GM12864 (cell line): ENCODE measurements around the gene NRIP3.

Experiments
- DNase-seq: peaks from one replicate; pipeline ENCODE4 v3.0.0-alpha.2; 2011; ENCODE audit warnings: low read depth
- H3K4me3 ChIP-seq: 2 replicates; pipeline ENCODE4 v1.5.1; 2011; ENCODE audit warnings: mild to moderate bottlenecking, low read depth, low read length, control low read depth
- TF ChIP-seq, protein P1 (sequence below): IDR thresholded peaks from 2 replicates; pipeline ENCODE4 v1.5.1; 2011; ENCODE audit warnings: low read depth, mild to moderate bottlenecking, moderate library complexity, low read length, control low read depth, inconsistent platforms; ENCODE audit errors: missing control alignments

NRIP3 gene

GRCh38 chr11:8963569-8964323, 40.1 kb downstream of the NRIP3 start:
- peak overlapping the region; percentile 81 for H3K4me3 ChIP-seq
- TF ChIP-seq, protein P1, sequence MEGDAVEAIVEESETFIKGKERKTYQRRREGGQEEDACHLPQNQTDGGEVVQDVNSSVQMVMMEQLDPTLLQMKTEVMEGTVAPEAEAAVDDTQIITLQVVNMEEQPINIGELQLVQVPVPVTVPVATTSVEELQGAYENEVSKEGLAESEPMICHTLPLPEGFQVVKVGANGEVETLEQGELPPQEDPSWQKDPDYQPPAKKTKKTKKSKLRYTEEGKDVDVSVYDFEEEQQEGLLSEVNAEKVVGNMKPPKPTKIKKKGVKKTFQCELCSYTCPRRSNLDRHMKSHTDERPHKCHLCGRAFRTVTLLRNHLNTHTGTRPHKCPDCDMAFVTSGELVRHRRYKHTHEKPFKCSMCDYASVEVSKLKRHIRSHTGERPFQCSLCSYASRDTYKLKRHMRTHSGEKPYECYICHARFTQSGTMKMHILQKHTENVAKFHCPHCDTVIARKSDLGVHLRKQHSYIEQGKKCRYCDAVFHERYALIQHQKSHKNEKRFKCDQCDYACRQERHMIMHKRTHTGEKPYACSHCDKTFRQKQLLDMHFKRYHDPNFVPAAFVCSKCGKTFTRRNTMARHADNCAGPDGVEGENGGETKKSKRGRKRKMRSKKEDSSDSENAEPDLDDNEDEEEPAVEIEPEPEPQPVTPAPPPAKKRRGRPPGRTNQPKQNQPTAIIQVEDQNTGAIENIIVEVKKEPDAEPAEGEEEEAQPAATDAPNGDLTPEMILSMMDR: no peak
- DNase-seq: peak; percentile 55

DNA sequence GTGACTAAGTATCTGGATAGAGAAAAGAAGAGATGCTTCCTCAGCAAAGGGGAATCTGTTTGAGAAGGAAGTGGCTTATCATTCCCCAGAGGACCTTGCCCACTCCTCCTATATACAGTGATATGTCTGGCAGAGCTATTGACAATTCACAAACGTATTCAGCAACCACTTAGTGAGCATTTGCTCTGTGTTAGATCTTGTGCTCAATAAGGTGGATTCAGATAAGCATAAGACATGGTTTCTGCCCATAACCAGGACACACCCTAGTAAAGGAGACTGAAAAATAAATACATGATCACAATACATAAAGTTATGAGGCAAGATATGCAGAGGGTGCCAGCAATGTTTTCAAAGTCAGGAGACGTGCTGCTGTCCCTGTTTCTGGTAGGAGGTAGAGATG, 41.0 kb downstream of the NRIP3 start:
- DNase-seq: no peak
- peak overlapping the region; percentile 81 for H3K4me3 ChIP-seq
- TF ChIP-seq, protein P1: no peak

- H3K4me3 ChIP-seq: no peak overlapping the region
- TF ChIP-seq, protein P1: no peak
- no peak for DNase-seq
These were observed 42.4 kb downstream of the NRIP3 start for GRCh38 chr11:8961401-8961800.

DNA sequence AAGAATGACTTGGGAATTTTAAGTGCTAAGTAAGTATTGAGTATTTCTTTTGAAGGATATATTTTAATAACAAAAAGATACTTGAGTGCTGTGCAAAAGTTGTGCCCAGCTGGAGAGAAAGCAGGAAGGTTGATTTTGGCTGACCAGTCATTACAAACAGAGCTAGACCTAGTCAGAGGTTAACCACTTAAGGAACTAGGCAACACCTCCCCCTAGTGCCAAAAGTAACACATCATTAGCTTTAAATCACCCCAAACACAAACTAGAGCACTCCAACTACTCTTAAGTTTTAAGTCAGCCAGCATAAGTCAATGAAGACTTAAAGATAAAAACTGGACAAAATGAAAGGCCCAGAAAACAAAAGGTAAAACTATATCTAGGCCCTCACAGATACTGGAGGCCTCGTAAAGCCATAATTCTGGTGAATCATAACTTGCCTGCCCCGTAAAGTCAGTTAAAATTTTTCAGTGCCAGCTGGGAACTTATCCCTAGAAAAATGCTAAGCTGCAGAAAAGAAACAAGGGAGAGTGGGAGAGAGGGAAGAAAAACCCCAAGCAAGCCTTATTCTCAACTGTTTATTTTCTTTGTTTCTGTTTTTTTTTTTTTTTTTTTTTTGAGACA, 44.1 kb downstream of the NRIP3 start:
- DNase-seq: peak; percentile 73

DNA sequence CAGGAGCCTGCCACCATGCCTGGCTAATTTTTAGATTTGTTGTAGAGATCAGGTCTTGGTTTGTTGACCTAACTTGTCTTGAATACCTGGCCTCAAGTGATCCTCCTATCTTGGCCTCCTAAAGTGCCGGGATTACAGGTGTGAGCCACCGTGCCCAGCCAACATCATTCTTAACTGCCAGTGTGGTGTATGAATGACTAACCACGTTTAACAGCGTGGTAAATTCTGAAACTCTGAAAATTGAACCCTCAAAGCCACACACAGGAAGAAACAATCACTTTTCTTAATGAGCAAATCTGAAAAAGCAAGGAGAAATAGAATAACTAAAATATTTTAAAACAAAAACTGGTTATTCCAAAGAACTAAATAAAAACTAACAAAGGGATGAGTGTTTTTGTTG, 46.9 kb downstream of the NRIP3 start:
- no peak overlapping the region for H3K4me3 ChIP-seq
- DNase-seq: no peak
- TF ChIP-seq, protein P1: no peak

More for the DNA sequence above, 44.1 kb downstream of the NRIP3 start:
- no peak overlapping the region for H3K4me3 ChIP-seq
- TF ChIP-seq, protein P1: peak; percentile 70

DNA sequence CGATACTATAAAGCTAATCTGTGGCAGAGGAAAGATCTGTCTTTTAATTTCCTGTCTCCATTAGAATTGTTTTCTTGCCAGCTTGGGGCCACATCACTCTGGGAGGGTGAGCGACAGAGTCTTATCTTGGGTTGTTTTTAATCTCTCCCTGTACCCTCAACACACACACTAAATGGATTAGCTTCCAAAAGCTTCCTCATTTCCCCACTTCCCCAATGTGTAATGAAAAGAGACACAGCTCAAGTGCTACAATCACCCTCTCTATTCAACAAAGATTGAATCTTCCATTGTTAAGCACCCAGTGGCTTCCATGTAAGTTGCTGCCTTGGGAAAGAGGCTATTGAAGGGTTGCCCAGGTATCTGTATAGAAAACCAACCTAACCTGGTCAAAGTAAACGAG, 54.9 kb downstream of the NRIP3 start:
- TF ChIP-seq, protein P1: no peak
- H3K4me3 ChIP-seq: no peak overlapping the region
- no peak for DNase-seq
